ENCODE measurements around the gene GTPBP6. TPM values are rescaled to one million over a fixed set of nuclear protein-coding genes. Genes with fewer than 3 reads are reported as not detected.

GTPBP6 gene
- total RNA-seq, 1 experiment from 2014 or later = 41.6 TPM

DNA sequence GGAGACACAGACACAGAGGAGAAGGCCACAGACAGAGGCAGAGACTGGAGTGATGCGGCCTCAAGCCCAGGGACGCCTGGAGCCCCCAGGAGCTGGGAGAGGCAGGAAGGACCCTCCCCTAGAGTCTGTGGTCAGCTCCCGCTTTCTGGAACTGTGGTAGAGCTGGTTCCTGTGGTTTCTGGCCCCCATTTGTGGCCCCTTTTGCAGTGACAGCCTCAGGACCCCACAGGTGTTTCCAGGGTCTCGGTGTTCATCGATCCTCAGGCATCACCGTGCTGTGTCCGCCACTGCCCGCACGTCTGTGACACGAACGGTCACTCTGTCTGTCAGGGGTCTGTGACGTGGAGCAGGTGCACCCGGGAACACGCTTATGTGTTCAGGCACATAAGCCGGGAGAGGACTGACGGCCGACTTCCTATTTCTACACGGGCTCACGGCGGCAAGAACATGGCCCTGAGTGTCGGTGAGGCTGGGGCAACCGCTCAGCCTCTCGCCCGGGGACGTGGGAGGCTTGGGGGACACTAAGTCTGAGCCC lies 7.9 kb downstream of the GTPBP6 start:
- DNase-seq (ENCODE audit: low read depth, low spot score) (no peak), ATAC-seq (no peak)
- BruUV-seq (replicated peaks) = no TSS peak
- no peak overlapping the region for H2AFZ ChIP-seq (ENCODE audit: low read depth, low read length, poor library complexity, severe bottlenecking)
- no peaks in the 10 kb centered on the region for H3K9me2 ChIP-seq (ENCODE audit: insufficient read depth)
- H3K36me3 ChIP-seq (ENCODE audit: control insufficient read depth in 1 of 2, insufficient read depth in 2 of 2, low read length in 2 of 2) = peaks cover 0 to 14% of the 10 kb centered on the region in 2 experiments; a peak in 1 of 4 replicates
- no peaks in the 10 kb centered on the region for H3K79me2 ChIP-seq (ENCODE audit: insufficient read depth, low read length)
- H3K4me1 ChIP-seq (ENCODE audit: control insufficient read depth in 1 of 2, insufficient read depth in 2 of 2, low read length in 2 of 2) = no peaks in the 10 kb centered on the region
- H3K27me3 ChIP-seq (ENCODE audit: insufficient read depth, low read length) = no peaks in the 10 kb centered on the region
- TF ChIP-seq POLR2AphosphoS5 (IDR thresholded peaks at IDR 0.05; ENCODE audit: low read depth, low read length) (no peak), SRF (IDR thresholded peaks at IDR 0.05; ENCODE audit: low read depth) (no peak), CBX3 (IDR thresholded peaks at IDR 0.05; ENCODE audit: low read depth) (no peak), EZH2 (IDR thresholded peaks at IDR 0.05) (no peak), FOSL1 (IDR thresholded peaks at IDR 0.05; ENCODE audit: low read depth) (no peak)
- TF ChIP-seq, protein P1, sequence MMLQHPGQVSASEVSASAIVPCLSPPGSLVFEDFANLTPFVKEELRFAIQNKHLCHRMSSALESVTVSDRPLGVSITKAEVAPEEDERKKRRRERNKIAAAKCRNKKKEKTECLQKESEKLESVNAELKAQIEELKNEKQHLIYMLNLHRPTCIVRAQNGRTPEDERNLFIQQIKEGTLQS (IDR thresholded peaks at IDR 0.05) = no peak
- TF ChIP-seq, protein P2, sequence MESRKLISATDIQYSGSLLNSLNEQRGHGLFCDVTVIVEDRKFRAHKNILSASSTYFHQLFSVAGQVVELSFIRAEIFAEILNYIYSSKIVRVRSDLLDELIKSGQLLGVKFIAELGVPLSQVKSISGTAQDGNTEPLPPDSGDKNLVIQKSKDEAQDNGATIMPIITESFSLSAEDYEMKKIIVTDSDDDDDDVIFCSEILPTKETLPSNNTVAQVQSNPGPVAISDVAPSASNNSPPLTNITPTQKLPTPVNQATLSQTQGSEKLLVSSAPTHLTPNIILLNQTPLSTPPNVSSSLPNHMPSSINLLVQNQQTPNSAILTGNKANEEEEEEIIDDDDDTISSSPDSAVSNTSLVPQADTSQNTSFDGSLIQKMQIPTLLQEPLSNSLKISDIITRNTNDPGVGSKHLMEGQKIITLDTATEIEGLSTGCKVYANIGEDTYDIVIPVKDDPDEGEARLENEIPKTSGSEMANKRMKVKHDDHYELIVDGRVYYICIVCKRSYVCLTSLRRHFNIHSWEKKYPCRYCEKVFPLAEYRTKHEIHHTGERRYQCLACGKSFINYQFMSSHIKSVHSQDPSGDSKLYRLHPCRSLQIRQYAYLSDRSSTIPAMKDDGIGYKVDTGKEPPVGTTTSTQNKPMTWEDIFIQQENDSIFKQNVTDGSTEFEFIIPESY (IDR thresholded peaks at IDR 0.05; ENCODE audit: extremely low read depth, insufficient replicate concordance, low read length) = no peak
- no peak overlapping the region for H3K4me2 ChIP-seq (ENCODE audit: low read length)
- no peak overlapping the region for H3K27ac ChIP-seq (ENCODE audit: low read depth, low read length)
- ChIA-PET CTCF (no interaction called here), RAD21 (ENCODE audit: low non-redundant PET in 1 of 2, low total read pairs in 2 of 2, uncharacterized antibody in 2 of 2, unreplicated experiment in 2 of 2) (no interaction called here), POLR2A (no interaction called here)
- no peak overlapping the region for H3K9ac ChIP-seq (ENCODE audit: low read length)
- intact Hi-C loops (cut with micrococcal nuclease) = no loop called here
- H3K9me3 ChIP-seq (ENCODE audit: control insufficient read depth in 1 of 2, insufficient read depth in 1 of 2, low read depth in 1 of 2, low read length in 2 of 2) = no peaks in the 10 kb centered on the region
- no peaks in the 10 kb centered on the region for H4K20me1 ChIP-seq (ENCODE audit: insufficient read depth)
- no peak overlapping the region for H3K4me3 ChIP-seq (replicated peaks in 1 of 2; ENCODE audit: low read depth in 1 of 2, low read length in 2 of 2)

Data from HCT116 (cell line).